Neutrophil (primary cell): Measurements from ENCODE around the gene DDR1.

Experiments used
- H3K27ac ChIP-seq: fragments of 200-600 bp; sonication (generic); 2 replicates; pipeline ENCODE4 v1.5.1; 2016; ENCODE audit warnings: mild to moderate bottlenecking, moderate library complexity
- H3K27me3 ChIP-seq: fragments of 200-600 bp; sonication (generic); 2 replicates; pipeline ENCODE4 v1.6.0; 2016; ENCODE audit warnings: mild to moderate bottlenecking
- H3K36me3 ChIP-seq: fragments of 200-600 bp; sonication (generic); 2 replicates; pipeline ENCODE4 v1.5.1; 2017
- H3K4me1 ChIP-seq, 2 experiments: fragments of 200-600 bp in 1 of 2; sonication (generic) in 1 of 2; 1 replicate in 1 of 2; 2 replicates in 1 of 2; pipeline versions ENCODE4 v1.5.1 to v1.6.1; 2013 to 2016; ENCODE audit warnings: low read depth in 1 of 2, low read length in 1 of 2, mild to moderate bottlenecking in 1 of 2, moderate library complexity in 1 of 2; ENCODE audit not compliant: control insufficient read depth in 1 of 2, insufficient read depth in 1 of 2
- H3K4me3 ChIP-seq, 2 experiments: fragments of 200-600 bp in 1 of 2; sonication (generic) in 1 of 2; 1 replicate in 1 of 2; 2 replicates in 1 of 2; pipeline ENCODE4 v1.5.1; 2013 to 2016; ENCODE audit warnings: low read depth in 1 of 2, low read length in 1 of 2, mild to moderate bottlenecking in 1 of 2, moderate library complexity in 1 of 2
- H3K9me3 ChIP-seq: fragments of 200-600 bp; sonication (generic); 2 replicates; pipeline ENCODE4 v1.5.1; 2016
- CTCF ChIP-seq: fragments of 200-600 bp; sonication (generic); IDR thresholded peaks from 2 replicates; pipeline ENCODE4 v1.5.1; 2016; ENCODE audit warnings: antibody characterized with exemption

The DDR1 gene

GRCh38 chr6:30944051-30944450 is 59.7 kb downstream of the DDR1 start:
- Histone ChIP-seq H3K4me3 (no peak overlapping the region), H3K27me3 (peaks cover 94% of the 10 kb centered on the region), H3K36me3 (no peaks in the 10 kb centered on the region), H3K27ac (no peak overlapping the region), H3K9me3 (no peaks in the 10 kb centered on the region), H3K4me1 (no peaks in the 10 kb centered on the region)
- TF ChIP-seq CTCF = no peak

GRCh38 chr6:30945281-30945680 is 61.0 kb downstream of the DDR1 start:
- no peak overlapping the region for H3K4me3 ChIP-seq
- H3K27ac ChIP-seq = no peak overlapping the region
- H3K9me3 ChIP-seq = no peaks in the 10 kb centered on the region
- no peaks in the 10 kb centered on the region for H3K36me3 ChIP-seq
- H3K27me3 ChIP-seq = peaks cover 86% of the 10 kb centered on the region
- no peaks in the 10 kb centered on the region for H3K4me1 ChIP-seq
- no peak for TF ChIP-seq CTCF

GRCh38 chr6:30947231-30947630 is 62.9 kb downstream of the DDR1 start:
- H3K9me3 ChIP-seq = no peaks in the 10 kb centered on the region
- no peaks in the 10 kb centered on the region for H3K36me3 ChIP-seq
- H3K27me3 ChIP-seq = peaks cover 85% of the 10 kb centered on the region
- TF ChIP-seq CTCF = no peak
- no peak overlapping the region for H3K27ac ChIP-seq
- H3K4me1 ChIP-seq = no peaks in the 10 kb centered on the region
- H3K4me3 ChIP-seq = no peak overlapping the region

- no peaks in the 10 kb centered on the region for H3K9me3 ChIP-seq
- TF ChIP-seq CTCF = no peak
- no peak overlapping the region for H3K27ac ChIP-seq
- H3K27me3 ChIP-seq = peaks cover 85% of the 10 kb centered on the region
- no peak overlapping the region for H3K4me3 ChIP-seq
- no peaks in the 10 kb centered on the region for H3K36me3 ChIP-seq
- H3K4me1 ChIP-seq = no peaks in the 10 kb centered on the region
Observed at GRCh38 chr6:30948811-30949210, 64.5 kb downstream of the DDR1 start.
